Esophagus squamous epithelium (tissue), 5 donors: Measurements from ENCODE around the gene SLC9A9. TPM values are rescaled to one million over a fixed set of nuclear protein-coding genes. Genes with fewer than 3 reads are reported as not detected.
A peak's percentile ranks its signal among the peaks of the same experiment; 100 is the strongest.

Experiments
- DNase-seq: peaks from one replicate; lab custom pipeline; 2025; lab: John Stamatoyannopoulos, UW
- H3K27ac ChIP-seq, 4 donors: fragments of 200-600 bp; sonication (generic); one replicate each; pipeline ENCODE4 v1.5.1; 2016 to 2019; ENCODE audit warnings: mild to moderate bottlenecking in 1 of 4
- H3K27me3 ChIP-seq, 4 donors: fragments of 200-600 bp; sonication (generic); 1 replicate in 3 of 4; 2 replicates in 1 of 4; pipeline versions ENCODE4 v1.5.1 to v1.6.0; 2017 to 2021; ENCODE audit warnings: antibody characterized with exemption in 1 of 4
- H3K36me3 ChIP-seq, 3 donors: fragments of 200-600 bp; sonication (generic); one replicate each; pipeline ENCODE4 v1.5.1; 2016 to 2019
- H3K4me1 ChIP-seq, 3 donors: fragments of 200-600 bp; sonication (generic); one replicate each; pipeline ENCODE4 v1.5.1; 2017 to 2019
- H3K4me3 ChIP-seq, 4 donors: fragments of 200-600 bp; sonication (generic); 1 replicate in 3 of 4; 2 replicates in 1 of 4; pipeline ENCODE4 v1.5.1; 2016 to 2019; ENCODE audit warnings: mild to moderate bottlenecking in 2 of 4, moderate library complexity in 1 of 4
- H3K9me3 ChIP-seq, 3 donors: fragments of 200-600 bp; sonication (generic); one replicate each; pipeline ENCODE4 v1.5.1; 2016 to 2019
- CTCF ChIP-seq, 6 experiments: fragments of 450-650 bp in 4 of 6; fragments of 200-600 bp in 2 of 6; sonication (generic) in 2 of 6; IDR thresholded peaks; one replicate each; pipeline ENCODE4 v1.5.1; 2016 to 2019; ENCODE audit warnings: antibody characterized with exemption in 6 of 6, mild to moderate bottlenecking in 4 of 6, moderate library complexity in 4 of 6
- POLR2A ChIP-seq, 4 donors: fragments of 450-650 bp; IDR thresholded peaks; one replicate each; pipeline ENCODE4 v1.6.1; 2017; ENCODE audit warnings: antibody characterized with exemption in 4 of 4, mild to moderate bottlenecking in 4 of 4, moderate library complexity in 3 of 4
- WGBS, 2 donors: methylation state at CpG; one replicate each; pipeline ENCODE4 v1.1.5; 2018; 5-methylcytosine and 5-hydroxymethylcytosine counted together
- intact Hi-C: fragments of 100-400 bp; cut with DNase I; formaldehyde crosslinking; loops from one replicate; pipeline ENCODE4 v1.15.0; 2022
- total RNA-seq, 4 donors: library from RNA; depleted of rRNA; stranded (reverse); fragments of >200 nt; gene quantifications; one replicate each; pipeline ENCODE4 v1.1.0, GENCODE V29; 2016
- donor health status: DM: yes; HTN: yes; CAD: no.

SLC9A9 gene
- total RNA-seq, 4 donors from 2014 or later = 11.2 to 22.3 (median 18.9) TPM

- intact Hi-C loops = no loop called here
- TF ChIP-seq CTCF (IDR thresholded peaks at IDR 0.05) (no peak), POLR2A (IDR thresholded peaks at IDR 0.05) (no peak)
- no peak for DNase-seq
- no peaks in the 10 kb centered on the region for H3K36me3 ChIP-seq
- H3K4me1 ChIP-seq = no peaks in the 10 kb centered on the region
- H3K9me3 ChIP-seq = no peaks in the 10 kb centered on the region
- no peak overlapping the region for H3K27ac ChIP-seq
- no peaks in the 10 kb centered on the region for H3K27me3 ChIP-seq
- H3K4me3 ChIP-seq = no peak overlapping the region
- 51 to 64% methylated on average over 2 of the region's 2 CpGs for WGBS, 2 donors
Measured at GRCh38 chr3:143514874-143515273, 333.4 kb downstream of the SLC9A9 start.

GRCh38 chr3:143514109-143514508 lies 334.2 kb downstream of the SLC9A9 start:
- no peak for DNase-seq
- no peaks in the 10 kb centered on the region for H3K36me3 ChIP-seq
- H3K9me3 ChIP-seq = no peaks in the 10 kb centered on the region
- TF ChIP-seq POLR2A (IDR thresholded peaks at IDR 0.05) (no peak), CTCF (IDR thresholded peaks at IDR 0.05) (no peak)
- WGBS, 2 donors = 71 to 78% methylated on average over 1 of the region's 1 CpG
- no peak overlapping the region for H3K27ac ChIP-seq
- no peak overlapping the region for H3K4me3 ChIP-seq
- intact Hi-C loops = no loop called here
- H3K4me1 ChIP-seq = no peaks in the 10 kb centered on the region
- no peaks in the 10 kb centered on the region for H3K27me3 ChIP-seq

- intact Hi-C loops = no loop called here
- WGBS, 2 donors = 84 to 85% methylated on average over 5 of the region's 5 CpGs
- H3K27me3 ChIP-seq = no peaks in the 10 kb centered on the region
- no peak for DNase-seq
- no peak overlapping the region for H3K27ac ChIP-seq
- H3K36me3 ChIP-seq = no peaks in the 10 kb centered on the region
- H3K4me3 ChIP-seq = no peak overlapping the region
- H3K9me3 ChIP-seq = no peaks in the 10 kb centered on the region
- H3K4me1 ChIP-seq = no peaks in the 10 kb centered on the region
- TF ChIP-seq CTCF (IDR thresholded peaks at IDR 0.05) (no peak), POLR2A (IDR thresholded peaks at IDR 0.05) (no peak)
Measured at GRCh38 chr3:143511174-143511879, 336.9 kb downstream of the SLC9A9 start.

- Histone ChIP-seq H3K4me1 (no peaks in the 10 kb centered on the region), H3K27ac (no peak overlapping the region), H3K27me3 (no peaks in the 10 kb centered on the region), H3K4me3 (no peak overlapping the region), H3K36me3 (no peaks in the 10 kb centered on the region), H3K9me3 (no peaks in the 10 kb centered on the region)
- 100% methylated on average over 1 of the region's 1 CpG for WGBS, 2 donors
- DNase-seq = no peak
- TF ChIP-seq CTCF (IDR thresholded peaks at IDR 0.05) (no peak), POLR2A (IDR thresholded peaks at IDR 0.05) (no peak)
- intact Hi-C loops = no loop called here
Measured at GRCh38 chr3:143510601-143511000, 337.7 kb downstream of the SLC9A9 start.

- intact Hi-C loops = no loop called here
- Histone ChIP-seq H3K4me3 (no peak overlapping the region), H3K36me3 (no peaks in the 10 kb centered on the region), H3K27me3 (no peaks in the 10 kb centered on the region), H3K4me1 (no peaks in the 10 kb centered on the region), H3K9me3 (no peaks in the 10 kb centered on the region), H3K27ac (peak overlapping the region in 1 of 4 donors; percentile 9)
- no peak for TF ChIP-seq CTCF (IDR thresholded peaks at IDR 0.05)
- no peak for TF ChIP-seq POLR2A (IDR thresholded peaks at IDR 0.05)
- no peak for DNase-seq
- 64 to 70% methylated on average over 2 to 3 of the region's 3 CpGs for WGBS, 2 donors
Measured at GRCh38 chr3:143507735-143508580, 340.3 kb downstream of the SLC9A9 start.
